A549 (cell line): ENCODE results near the gene SART3. TPM values are rescaled to one million over a fixed set of nuclear protein-coding genes. Genes with fewer than 3 reads are reported as not detected.
"Not testable (repeated sequence)": the region's sequence is repeated elsewhere in the genome, so short reads cannot be mapped to it uniquely, and the experiment has no call there.

Experiments
- ATAC-seq, 2 experiments: fragments of 200-7000 bp in 1 of 2; fragments of >200 bp in 1 of 2; cut with Nextera tagmentation in 1 of 2; cut with Tn5 transposase in 1 of 2; 3 replicates each; pipeline versions ENCODE4 v1.8.0 to v1.9.1; 2018 to 2020; ENCODE audit warnings: mild to moderate bottlenecking in 1 of 2, moderate library complexity in 1 of 2
- CTCF ChIA-PET: fragments of 300-600 bp; sonication (Branson Sonifier 250); formaldehyde crosslinking; extraction: SDS; loops from one replicate; lab custom pipeline; 2021; ENCODE audit warnings: antibody characterized with exemption, inconsistent platforms; lab: Yijun Ruan, JAX
- POLR2A ChIA-PET: fragments of 350-600 bp; formaldehyde crosslinking; extraction: SDS; loops from one replicate; lab custom pipeline; 2021; ENCODE audit warnings: antibody characterized with exemption, inconsistent platforms; lab: Yijun Ruan, JAX
- DNase-seq, 2 experiments: peaks; one replicate each; pipeline versions ENCODE4 v3.0.0 to v3.0.0-alpha.2; 2011 to 2016; ENCODE audit warnings: low read depth in 1 of 2, low spot score in 1 of 2
- FAIRE-seq: peaks from 2 replicates; lab custom pipeline; 2011; peaks lifted over from hg19 to GRCh38; lab: Jason Lieb, UNC
- H3K27ac ChIP-seq, 2 experiments: fragments of >200 bp; sonication (Bioruptor Twin); formaldehyde crosslinking; 3 replicates each; pipeline ENCODE4 v1.5.1; 2016 to 2017
- H3K4me1 ChIP-seq: fragments of >200 bp; sonication (Bioruptor Twin); formaldehyde crosslinking; 3 replicates; pipeline ENCODE4 v1.6.1; 2016
- H3K4me2 ChIP-seq: fragments of >200 bp; sonication (Bioruptor Twin); formaldehyde crosslinking; 3 replicates; pipeline ENCODE4 v1.6.1; 2016
- H3K4me3 ChIP-seq: fragments of >200 bp; sonication (Bioruptor Twin); formaldehyde crosslinking; 3 replicates; pipeline ENCODE4 v1.5.1; 2016
- H3K9me3 ChIP-seq: fragments of >200 bp; sonication (Bioruptor Twin); formaldehyde crosslinking; 3 replicates; pipeline ENCODE4 v1.6.1; 2016
- BHLHE40 ChIP-seq: IDR thresholded peaks from 2 replicates; pipeline ENCODE4 v1.6.1; 2012; ENCODE audit warnings: low read depth, low read length, inconsistent platforms
- CEBPB ChIP-seq, 2 experiments: fragments of >200 bp in 1 of 2; sonication (Bioruptor Twin) in 1 of 2; formaldehyde crosslinking in 1 of 2; IDR thresholded peaks; 2 replicates each; pipeline ENCODE4 v1.6.1; 2012 to 2016
- EHMT2 ChIP-seq: fragments of 200-600 bp; sonication (generic); IDR thresholded peaks from 2 replicates; pipeline ENCODE4 v1.6.1; 2016; ENCODE audit warnings: antibody characterized with exemption, low read depth, mild to moderate bottlenecking, moderate library complexity
- FOSB ChIP-seq: fragments of 250-450 bp; sonication (Bioruptor Pico); IDR thresholded peaks from 2 replicates; pipeline ENCODE4 v1.5.0; 2020; ENCODE audit warnings: mild to moderate bottlenecking, moderate library complexity
- FOXS1 ChIP-seq: fragments of 250-450 bp; sonication (Bioruptor Pico); IDR thresholded peaks from 2 replicates; pipeline ENCODE4 v1.5.0; 2020; ENCODE audit warnings: mild to moderate bottlenecking, moderate library complexity
- HES2 ChIP-seq: fragments of >200 bp; sonication (Bioruptor Twin); formaldehyde crosslinking; IDR thresholded peaks from 2 replicates; pipeline ENCODE4 v1.6.1; 2016
- HMGXB4 ChIP-seq: fragments of 250-450 bp; sonication (Bioruptor Pico); IDR thresholded peaks from 2 replicates; pipeline ENCODE4 v1.5.0; 2021; ENCODE audit warnings: mild to moderate bottlenecking, moderate library complexity, borderline replicate concordance
- HOXB5 ChIP-seq: fragments of 250-450 bp; sonication (Bioruptor Pico); IDR thresholded peaks from 2 replicates; pipeline ENCODE4 v1.5.0; 2020; ENCODE audit warnings: mild to moderate bottlenecking, moderate library complexity
- KDM1A ChIP-seq: fragments of 200-600 bp; sonication (generic); IDR thresholded peaks from 2 replicates; pipeline ENCODE4 v1.6.1; 2016; ENCODE audit warnings: low read depth, mild to moderate bottlenecking
- MAFK ChIP-seq: fragments of 450-650 bp; IDR thresholded peaks from 2 replicates; pipeline ENCODE4 v1.6.1; 2014; ENCODE audit not compliant: partially characterized antibody
- NR3C1 ChIP-seq: fragments of >200 bp; sonication (Bioruptor Twin); formaldehyde crosslinking; IDR thresholded peaks from 3 replicates; pipeline ENCODE4 v1.6.1; 2017
- RCOR1 ChIP-seq: fragments of 150-350 bp; IDR thresholded peaks from 2 replicates; pipeline ENCODE4 v1.6.1; 2014; ENCODE audit warnings: antibody characterized with exemption, low read length, low read depth
- SREBF2 ChIP-seq: fragments of 450-650 bp; IDR thresholded peaks from 2 replicates; pipeline ENCODE4 v1.6.1; 2014; ENCODE audit warnings: mild to moderate bottlenecking, moderate library complexity
- TFCP2L1 ChIP-seq: fragments of 250-450 bp; sonication (Bioruptor Pico); IDR thresholded peaks from 2 replicates; pipeline ENCODE4 v1.5.0; 2021; ENCODE audit warnings: mild to moderate bottlenecking
- TP53 ChIP-seq: fragments of 250-450 bp; sonication (Bioruptor Pico); IDR thresholded peaks from 2 replicates; pipeline ENCODE4 v1.5.0; 2021; ENCODE audit warnings: mild to moderate bottlenecking, moderate library complexity
- USF2 ChIP-seq: fragments of 450-650 bp; IDR thresholded peaks from 2 replicates; pipeline ENCODE4 v1.6.1; 2014; ENCODE audit warnings: antibody characterized with exemption
- ZNF302 ChIP-seq: fragments of 250-450 bp; sonication (Bioruptor Pico); IDR thresholded peaks from 2 replicates; pipeline ENCODE4 v1.9.0; 2021; ENCODE audit warnings: inconsistent platforms, mild to moderate bottlenecking, moderate library complexity
- ZSCAN20 ChIP-seq: fragments of 250-450 bp; sonication (Bioruptor Pico); IDR thresholded peaks from 2 replicates; pipeline ENCODE4 v1.8.0; 2022; ENCODE audit warnings: mild to moderate bottlenecking, moderate library complexity
- WGBS: methylation state at CpG from one replicate; pipeline ENCODE4 v1.1.6; 2017; ENCODE audit errors: missing lambda C conversion rate; 5-methylcytosine and 5-hydroxymethylcytosine counted together
- polyA plus RNA-seq, 4 experiments: library from polyadenylated mRNA; depleted of rRNA in 3 of 4; stranded (reverse); fragments of >200 nt; fragmentation: RNase III in 1 of 4; extraction: RNeasy Plus Mini Kit Qiagen cat#74134 plus additional on column Dnase treatment in 1 of 4; gene quantifications; 2 replicates in 3 of 4; 3 replicates in 1 of 4; pipeline ENCODE4 v1.2.3, GENCODE V29; 2011 to 2017
- TF ChIP-seq, protein P1 (sequence below): fragments of >200 bp; sonication (Bioruptor Twin); formaldehyde crosslinking; IDR thresholded peaks from 3 replicates; pipeline ENCODE4 v1.5.1; 2016

Gene SART3
- polyA plus RNA-seq, 2 of the 4 experiments (the other 2 are of a cell fraction): 52.7 to 77.2 TPM

DNA sequence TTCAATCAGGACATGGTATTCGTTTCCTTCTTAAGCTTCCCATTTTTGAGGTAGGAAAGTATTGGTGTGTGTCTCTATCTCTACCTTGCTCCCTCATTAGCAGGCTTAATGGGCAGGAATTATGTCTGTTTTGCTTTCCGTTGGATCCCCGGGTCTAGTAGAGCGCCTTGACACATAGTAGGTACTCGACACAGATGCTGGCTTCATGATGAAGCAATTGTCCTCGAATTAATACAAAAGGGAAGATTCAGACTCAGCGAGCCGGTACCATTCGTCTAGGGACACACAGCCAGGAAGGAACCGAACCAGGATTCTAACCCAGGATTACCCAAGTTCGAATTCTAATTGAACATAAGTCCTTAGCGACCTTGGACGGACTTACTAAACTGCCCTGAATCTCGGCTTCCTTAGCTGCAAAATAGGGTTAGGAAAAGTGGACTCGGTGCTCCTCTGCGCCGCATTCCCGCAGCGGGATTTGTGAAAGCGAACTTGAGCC is 927 bp upstream of the SART3 start:
- peak in 1 of 2 experiments; percentile 24; a peak in 4 of 6 replicates for ATAC-seq
- H3K4me3 ChIP-seq: peak overlapping the region; percentile 82
- H3K4me2 ChIP-seq: peak overlapping the region; percentile 89
- ChIA-PET POLR2A (interaction anchor here (1.0 to 1.9 kb wide), 10 partner anchors 9 to 593 kb away, joined by 3 to 11 read pairs (median 4); no protein-coding TSS in a partner anchor), CTCF (interaction anchor here (1.0 to 22.8 kb wide), 6 partner anchors 32 to 533 kb away, joined by 3 to 533 read pairs (median 4); partner anchors contain the start of gene ALKBH2)
- WGBS: 2% methylated on average over 20 of the region's 20 CpGs
- no peak for FAIRE-seq
- H3K4me1 ChIP-seq: peaks cover 37% of the 10 kb centered on the region
- no peak for DNase-seq
- H3K9me3 ChIP-seq: no peaks in the 10 kb centered on the region
- TF ChIP-seq ZSCAN20 (CRISPR knock-in tag) (no peak), TFCP2L1 (CRISPR knock-in tag) (0 out of 2 replicates have a peak, but pooled peaks have one; percentile 11), CEBPB (IDR thresholded peaks at IDR 0.05) (0 out of 4 replicates have a peak, but pooled peaks of 1 of the 2 experiments have one; percentile 18), FOSB (CRISPR knock-in tag) (0 out of 2 replicates have a peak, but pooled peaks have one; percentile 28), NR3C1 (no peak)
- H3K27ac ChIP-seq: peak overlapping the region; percentile 90 to 92

DNA sequence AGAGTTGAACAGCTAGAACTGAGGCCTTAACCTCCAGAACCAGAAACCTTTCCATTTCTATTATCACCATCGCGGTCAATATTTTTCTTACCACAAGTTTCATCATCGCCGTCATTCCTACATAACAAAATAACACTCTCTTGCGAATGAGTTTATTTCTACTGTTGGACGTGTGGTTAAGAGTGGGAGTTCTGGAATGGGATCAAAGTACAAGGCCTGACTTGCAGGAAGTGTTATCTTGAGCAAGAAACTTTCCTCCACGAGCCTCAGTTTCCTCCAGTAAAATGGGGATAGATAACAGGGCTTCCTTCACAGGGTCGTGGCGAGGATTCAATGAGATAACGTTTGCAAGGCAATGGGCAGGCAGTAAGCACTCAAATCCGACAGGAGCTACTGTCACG is 652 bp downstream of the SART3 start:
- 3% methylated on average over 12 of the region's 12 CpGs for WGBS
- FAIRE-seq (no peak), ATAC-seq (no peak), DNase-seq (no peak)
- TF ChIP-seq BHLHE40: no peak
- no peak for TF ChIP-seq KDM1A
- POLR2A ChIA-PET: no interaction called here
- peaks cover 25% of the 10 kb centered on the region for H3K4me1 ChIP-seq
- H3K27ac ChIP-seq: peak overlapping the region; percentile 90 to 92
- CTCF ChIA-PET: interaction anchor here (0.6 to 22.8 kb wide), 4 partner anchors 11 to 243 kb away, joined by 5 to 533 read pairs (median 8); no protein-coding TSS in a partner anchor
- H3K4me3 ChIP-seq: peak overlapping the region; percentile 82
- H3K4me2 ChIP-seq: peak overlapping the region; percentile 89
- H3K9me3 ChIP-seq: no peaks in the 10 kb centered on the region

DNA sequence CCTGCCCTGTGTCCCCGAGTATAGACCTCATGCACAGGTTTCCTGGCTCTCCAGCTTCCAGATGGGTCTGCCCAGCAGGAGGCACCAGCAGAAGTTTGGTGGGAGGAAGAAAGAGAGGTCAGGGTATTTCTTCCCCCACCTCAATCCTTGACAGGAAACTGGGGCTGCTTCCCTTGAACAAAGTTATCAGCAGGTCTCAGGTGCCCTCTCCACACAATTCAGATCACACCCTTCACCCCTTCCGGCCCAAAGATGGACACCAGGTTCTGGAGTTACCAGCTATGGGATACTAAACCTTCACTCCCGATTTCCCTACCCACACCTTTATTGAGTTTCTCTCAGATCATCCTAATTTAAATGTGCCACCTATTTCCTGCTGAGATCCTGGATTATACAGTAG is 1.2 kb downstream of the SART3 start:
- H3K9me3 ChIP-seq: no peaks in the 10 kb centered on the region
- H3K4me3 ChIP-seq: peak overlapping the region; percentile 82
- WGBS: 16% methylated on average over 3 of the region's 3 CpGs
- ChIA-PET CTCF (interaction anchor here (1.4 to 22.8 kb wide), 3 partner anchors 10 to 244 kb away, joined by 4 to 533 read pairs (median 10); no protein-coding TSS in a partner anchor), POLR2A (no interaction called here)
- FAIRE-seq (no peak), DNase-seq (no peak), ATAC-seq (no peak)
- peak overlapping the region; percentile 89 for H3K4me2 ChIP-seq
- peaks cover 23% of the 10 kb centered on the region for H3K4me1 ChIP-seq
- peak overlapping the region; percentile 90 to 92; a peak in 4 of 6 replicates for H3K27ac ChIP-seq
- TF ChIP-seq HES2: no peak
- TF ChIP-seq MAFK: no peak
- TF ChIP-seq SREBF2: no peak
- no peak for TF ChIP-seq EHMT2
- no peak for TF ChIP-seq HMGXB4 (CRISPR knock-in tag)

DNA sequence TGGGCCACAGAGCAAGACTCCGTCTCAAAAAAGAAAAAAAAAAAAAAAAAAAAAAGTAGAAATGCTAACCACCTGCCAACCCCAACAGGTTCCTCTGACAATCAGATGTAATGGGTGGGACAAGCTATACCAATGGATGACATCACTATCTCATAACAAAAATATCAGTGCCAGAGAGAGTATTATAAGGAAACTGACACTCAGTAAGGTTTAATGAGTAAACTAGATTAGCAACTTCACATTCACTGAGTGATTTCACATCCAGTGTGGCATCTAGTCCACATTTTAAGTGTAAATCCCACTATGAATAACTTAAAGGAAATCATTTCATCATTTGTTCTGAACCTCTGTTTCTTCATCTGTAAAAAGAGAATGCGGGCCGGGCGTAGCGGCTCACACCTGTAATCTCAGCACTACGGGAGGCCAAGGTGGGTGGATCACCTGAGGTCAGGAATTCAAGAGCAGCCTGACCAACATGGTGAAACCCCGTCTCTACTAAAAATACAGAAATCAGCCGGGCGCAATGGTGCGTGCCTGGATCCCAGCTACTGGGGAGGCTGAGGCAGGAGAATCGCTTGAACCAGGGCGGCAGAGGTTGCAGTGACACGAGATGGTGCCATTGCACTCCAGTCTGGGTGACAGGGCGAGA is 1.8 kb downstream of the SART3 start:
- Histone ChIP-seq H3K4me3 (no peak overlapping the region; the same call in 2 of the 3 replicates), H3K27ac (no peak overlapping the region), H3K4me1 (peaks cover 18% of the 10 kb centered on the region), H3K4me2 (peak overlapping the region; percentile 89), H3K9me3 (no peaks in the 10 kb centered on the region)
- 87% methylated on average over 14 of the region's 14 CpGs for WGBS
- CTCF ChIA-PET: interaction anchor here (0.6 to 22.8 kb wide), 5 partner anchors 10 to 312 kb away, joined by 3 to 533 read pairs (median 4); no protein-coding TSS in a partner anchor
- FAIRE-seq (no peak), DNase-seq (no peak), ATAC-seq (no peak)
- POLR2A ChIA-PET: interaction anchor here (0.6 to 0.7 kb wide), 2 partner anchors 495 to 569 kb away, joined by 3 to 8 read pairs; no protein-coding TSS in a partner anchor
- TF ChIP-seq FOXS1 (CRISPR knock-in tag): no peak
- TF ChIP-seq RCOR1: no peak
- TF ChIP-seq TP53 (CRISPR knock-in tag): no peak
- no peak for TF ChIP-seq ZNF302 (CRISPR knock-in tag)
- no peak for TF ChIP-seq KDM1A
- no peak for TF ChIP-seq USF2
- TF ChIP-seq HES2: no peak
- TF ChIP-seq HOXB5 (CRISPR knock-in tag): no peak
- TF ChIP-seq, protein P1, sequence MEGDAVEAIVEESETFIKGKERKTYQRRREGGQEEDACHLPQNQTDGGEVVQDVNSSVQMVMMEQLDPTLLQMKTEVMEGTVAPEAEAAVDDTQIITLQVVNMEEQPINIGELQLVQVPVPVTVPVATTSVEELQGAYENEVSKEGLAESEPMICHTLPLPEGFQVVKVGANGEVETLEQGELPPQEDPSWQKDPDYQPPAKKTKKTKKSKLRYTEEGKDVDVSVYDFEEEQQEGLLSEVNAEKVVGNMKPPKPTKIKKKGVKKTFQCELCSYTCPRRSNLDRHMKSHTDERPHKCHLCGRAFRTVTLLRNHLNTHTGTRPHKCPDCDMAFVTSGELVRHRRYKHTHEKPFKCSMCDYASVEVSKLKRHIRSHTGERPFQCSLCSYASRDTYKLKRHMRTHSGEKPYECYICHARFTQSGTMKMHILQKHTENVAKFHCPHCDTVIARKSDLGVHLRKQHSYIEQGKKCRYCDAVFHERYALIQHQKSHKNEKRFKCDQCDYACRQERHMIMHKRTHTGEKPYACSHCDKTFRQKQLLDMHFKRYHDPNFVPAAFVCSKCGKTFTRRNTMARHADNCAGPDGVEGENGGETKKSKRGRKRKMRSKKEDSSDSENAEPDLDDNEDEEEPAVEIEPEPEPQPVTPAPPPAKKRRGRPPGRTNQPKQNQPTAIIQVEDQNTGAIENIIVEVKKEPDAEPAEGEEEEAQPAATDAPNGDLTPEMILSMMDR: no peak

GRCh38 chr12:108555383-108555782 is 5.6 kb downstream of the SART3 start:
- H3K4me2 ChIP-seq, H3K27ac ChIP-seq, FAIRE-seq, H3K9me3 ChIP-seq, DNase-seq, ATAC-seq, H3K4me3 ChIP-seq, POLR2A ChIA-PET: not testable (repeated sequence)
- peaks cover 13% of the 10 kb centered on the region; the same call in 2 of the 3 replicates for H3K4me1 ChIP-seq
- WGBS: 86% methylated on average over 9 of the region's 9 CpGs
- CTCF ChIA-PET: interaction anchor here (1.4 kb wide), 1 partner anchor 248 kb away, joined by 3 read pairs; no protein-coding TSS in a partner anchor
